ENCODE results near the gene CDH24.

The CDH24 gene

GRCh38 chr14:23028799-23029198 is 28.5 kb downstream of the CDH24 start:
- DNase-seq (ENCODE audit: low read depth in 1 of 2, low spot score in 1 of 2): no peak
- TF ChIP-seq POLR2AphosphoS5 (IDR thresholded peaks at IDR 0.05; ENCODE audit: low read depth) (no peak), GABPA (IDR thresholded peaks at IDR 0.05; ENCODE audit: low read depth) (no peak), SPI1 (IDR thresholded peaks at IDR 0.05; ENCODE audit: borderline replicate concordance, low read depth) (no peak), CTCF (IDR thresholded peaks at IDR 0.05; ENCODE audit: insufficient read depth, low read length) (no peak), REST (IDR thresholded peaks at IDR 0.05; ENCODE audit: insufficient replicate concordance, low read depth) (no peak)
- Histone ChIP-seq H3K27me3 (ENCODE audit: insufficient read depth, poor library complexity, severe bottlenecking) (no peaks in the 10 kb centered on the region), H3K27ac (replicated peaks) (no peak overlapping the region), H3K4me3 (replicated peaks; ENCODE audit: insufficient read depth, low read length) (no peak overlapping the region)

- H3K27me3 ChIP-seq (ENCODE audit: insufficient read depth, poor library complexity, severe bottlenecking): no peaks in the 10 kb centered on the region
- DNase-seq (ENCODE audit: low read depth in 1 of 2, low spot score in 1 of 2): no peak
- TF ChIP-seq REST (IDR thresholded peaks at IDR 0.05; ENCODE audit: insufficient replicate concordance, low read depth) (no peak), CTCF (IDR thresholded peaks at IDR 0.05; ENCODE audit: insufficient read depth, low read length) (no peak), SPI1 (IDR thresholded peaks at IDR 0.05; ENCODE audit: borderline replicate concordance, low read depth) (no peak), POLR2AphosphoS5 (IDR thresholded peaks at IDR 0.05; ENCODE audit: low read depth) (no peak), GABPA (IDR thresholded peaks at IDR 0.05; ENCODE audit: low read depth) (no peak)
- no peak overlapping the region for H3K27ac ChIP-seq (replicated peaks)
- H3K4me3 ChIP-seq (replicated peaks; ENCODE audit: insufficient read depth, low read length): no peak overlapping the region
Observed at GRCh38 chr14:23025151-23025814, 32.0 kb downstream of the CDH24 start.

- no peak overlapping the region for H3K27ac ChIP-seq (replicated peaks)
- DNase-seq (ENCODE audit: low read depth in 1 of 2, low spot score in 1 of 2): no peak
Observed at GRCh38 chr14:23024612-23025075, 32.7 kb downstream of the CDH24 start.

More at GRCh38 chr14:23024612-23025075, 32.7 kb downstream of the CDH24 start:
- Histone ChIP-seq H3K27me3 (ENCODE audit: insufficient read depth, poor library complexity, severe bottlenecking) (no peaks in the 10 kb centered on the region), H3K4me3 (replicated peaks; ENCODE audit: insufficient read depth, low read length) (no peak overlapping the region)
- TF ChIP-seq POLR2AphosphoS5 (IDR thresholded peaks at IDR 0.05; ENCODE audit: low read depth) (no peak), REST (IDR thresholded peaks at IDR 0.05; ENCODE audit: insufficient replicate concordance, low read depth) (no peak), SPI1 (IDR thresholded peaks at IDR 0.05; ENCODE audit: borderline replicate concordance, low read depth) (no peak), CTCF (IDR thresholded peaks at IDR 0.05; ENCODE audit: insufficient read depth, low read length) (no peak), GABPA (IDR thresholded peaks at IDR 0.05; ENCODE audit: low read depth) (no peak)

Data from HL-60 (cell line).